K562 (cell line): ENCODE measurements around the gene HDLBP. TPM values are rescaled to one million over a fixed set of nuclear protein-coding genes. Genes with fewer than 3 reads are reported as not detected.

ENCODE experiments used
- ATAC-seq: fragments of 200-7000 bp; cut with Tn5 transposase; 3 replicates; pipeline ENCODE4 v1.9.1; 2020; ENCODE audit warnings: moderate library complexity
- BruUV-seq: library from RNA; stranded (reverse); fragments of 400-500 nt; replicated peaks from 2 replicates; lab custom pipeline; 2021; lab: Mats Ljungman, UMichigan
- CTCF ChIA-PET: fragments of 300-600 bp; formaldehyde crosslinking; extraction: SDS; loops from one replicate; lab custom pipeline; 2021; ENCODE audit warnings: low intra/inter-chr PET ratio; lab: Yijun Ruan, JAX
- POLR2A ChIA-PET: fragments of 300-600, 350-650 bp; sonication (Branson Sonifier 250); formaldehyde crosslinking; extraction: SDS; loops from one replicate; lab custom pipeline; 2021; ENCODE audit warnings: antibody characterized with exemption, inconsistent platforms; lab: Yijun Ruan, JAX
- DNase-seq, 4 experiments: peaks; one replicate each; pipeline versions ENCODE4 v3.0.0 to v3.0.0-alpha.2; 2011 to 2018; ENCODE audit warnings: low spot score in 3 of 4, mixed read lengths in 3 of 4; ENCODE audit errors: extremely low read depth in 1 of 4
- FAIRE-seq: peaks from 2 replicates; lab custom pipeline; 2011; peaks lifted over from hg19 to GRCh38; lab: Jason Lieb, UNC
- H2AFZ ChIP-seq: 2 replicates; pipeline ENCODE4 v1.6.0; 2011; ENCODE audit warnings: low read depth, low read length, control low read depth, inconsistent platforms
- H3K27ac ChIP-seq: fragments of 200-600 bp; 3 replicates; pipeline ENCODE4 v1.8.0; 2011; ENCODE audit warnings: low read depth, mild to moderate bottlenecking, control low read depth, inconsistent platforms, low read length, moderate library complexity, mixed read lengths; ENCODE audit errors: extremely low read depth
- H3K27me3 ChIP-seq, 2 experiments: fragments of 300-600 bp in 1 of 2; 2 replicates in 1 of 2; 3 replicates in 1 of 2; pipeline versions ENCODE4 v1.6.0 to v1.8.0; 2011; ENCODE audit warnings: inconsistent platforms in 2 of 2, low read length in 2 of 2, mild to moderate bottlenecking in 1 of 2, mixed read lengths in 1 of 2, moderate library complexity in 1 of 2; ENCODE audit not compliant: control insufficient read depth in 2 of 2, insufficient read depth in 2 of 2
- H3K36me3 ChIP-seq: fragments of 300-600 bp; 3 replicates; pipeline ENCODE4 v1.8.0; 2011; ENCODE audit warnings: mild to moderate bottlenecking, low read length, inconsistent platforms; ENCODE audit not compliant: control insufficient read depth, insufficient read depth
- H3K4me1 ChIP-seq, 2 experiments: fragments of 200-600 bp in 1 of 2; replicated peaks in 1 of 2; 2 replicates in 1 of 2; 3 replicates in 1 of 2; pipeline versions ENCODE4 v1.5.1 to v1.8.0; 2011; ENCODE audit warnings: inconsistent platforms in 2 of 2, low read length in 2 of 2, mild to moderate bottlenecking in 1 of 2, mixed read lengths in 1 of 2, moderate library complexity in 1 of 2; ENCODE audit not compliant: control insufficient read depth in 2 of 2, insufficient read depth in 2 of 2
- H3K4me2 ChIP-seq: 2 replicates; pipeline ENCODE4 v1.6.1; 2011; ENCODE audit warnings: low read length, control low read depth, inconsistent platforms, mixed read lengths; ENCODE audit not compliant: insufficient read depth
- H3K4me3 ChIP-seq: fragments of 200-600 bp; sonication (generic), shearing (Covaris generic); 2 replicates; pipeline ENCODE4 v1.5.1; 2016; ENCODE audit warnings: control low read depth, inconsistent platforms
- H3K79me2 ChIP-seq: fragments of 200-600 bp; 3 replicates; pipeline ENCODE4 v1.8.0; 2011; ENCODE audit warnings: low read length, inconsistent platforms; ENCODE audit not compliant: control insufficient read depth, insufficient read depth
- H3K9ac ChIP-seq, 2 experiments: 2 replicates each; pipeline versions ENCODE4 v1.6.0 to v1.6.1; 2011; ENCODE audit warnings: low read depth in 2 of 2, low read length in 2 of 2, control low read depth in 1 of 2, inconsistent platforms in 1 of 2, mild to moderate bottlenecking in 1 of 2, mixed read lengths in 1 of 2; ENCODE audit not compliant: insufficient read depth in 1 of 2
- H3K9me1 ChIP-seq: one replicate; pipeline ENCODE4 v1.6.0; 2011; ENCODE audit warnings: inconsistent platforms, mild to moderate bottlenecking, low read length, moderate library complexity; ENCODE audit not compliant: control insufficient read depth, insufficient read depth
- H3K9me3 ChIP-seq: replicated peaks from 2 replicates; pipeline ENCODE4 v1.5.1; 2011; ENCODE audit warnings: low read depth, low read length, inconsistent platforms; ENCODE audit not compliant: control insufficient read depth, insufficient read depth
- H4K20me1 ChIP-seq: replicated peaks from 2 replicates; pipeline ENCODE4 v1.6.1; 2011; ENCODE audit warnings: low read length, inconsistent platforms, mixed read lengths; ENCODE audit not compliant: control insufficient read depth, insufficient read depth
- CBFA2T3 ChIP-seq: fragments of 450-650 bp; IDR thresholded peaks from 2 replicates; pipeline ENCODE4 v1.6.1; 2017
- CHD2 ChIP-seq: IDR thresholded peaks from 2 replicates; pipeline ENCODE4 v1.6.1; 2011; ENCODE audit warnings: low read depth, low read length
- ESRRB ChIP-seq: fragments of 250-450 bp; sonication (Bioruptor Pico); IDR thresholded peaks from 2 replicates; pipeline ENCODE4 v1.5.0; 2020; ENCODE audit warnings: mild to moderate bottlenecking, moderate library complexity, borderline replicate concordance
- MECOM ChIP-seq: fragments of 250-450 bp; sonication (Bioruptor Pico); IDR thresholded peaks from 2 replicates; pipeline ENCODE4 v1.8.0; 2022; ENCODE audit warnings: inconsistent platforms
- NFRKB ChIP-seq: fragments of 450-650 bp; IDR thresholded peaks from 2 replicates; pipeline ENCODE4 v1.6.1; 2016; ENCODE audit warnings: low read depth
- POU5F1 ChIP-seq: fragments of 150-350 bp; IDR thresholded peaks from 2 replicates; pipeline ENCODE4 v1.6.1; 2014; ENCODE audit warnings: borderline replicate concordance, low read length, low read depth, mild to moderate bottlenecking; ENCODE audit not compliant: partially characterized antibody
- SAFB ChIP-seq: fragments of 200-400 bp; formaldehyde crosslinking; IDR thresholded peaks from 2 replicates; pipeline ENCODE4 v1.6.1; 2017; ENCODE audit warnings: low read depth, low read length, borderline replicate concordance
- SRSF9 ChIP-seq: fragments of 200-400 bp; formaldehyde crosslinking; IDR thresholded peaks from 2 replicates; pipeline ENCODE4 v1.6.1; 2017; ENCODE audit warnings: low read depth, low read length, borderline replicate concordance
- TEAD4 ChIP-seq, 2 experiments: sonication (generic) in 1 of 2; formaldehyde crosslinking in 1 of 2; IDR thresholded peaks; 2 replicates each; pipeline versions ENCODE4 v1.6.1 to v1.8.0; 2012 to 2022; ENCODE audit warnings: borderline replicate concordance in 1 of 2, inconsistent platforms in 1 of 2, low read length in 1 of 2, mild to moderate bottlenecking in 1 of 2, missing genetic modification reagents in 1 of 2
- ZFX ChIP-seq: sonication (generic); formaldehyde crosslinking; IDR thresholded peaks from 2 replicates; pipeline ENCODE4 v1.8.0; 2022; ENCODE audit warnings: mild to moderate bottlenecking, missing genetic modification reagents, moderate library complexity
- ZNF197 ChIP-seq: fragments of 200-800 bp; sonication (Bioruptor generic); IDR thresholded peaks from 2 replicates; pipeline ENCODE4 v1.6.1; 2016; ENCODE audit warnings: low read depth, missing genetic modification characterization, missing compliant biosample characterization
- ZNF316 ChIP-seq: fragments of 450-650 bp; IDR thresholded peaks from 2 replicates; pipeline ENCODE4 v1.6.1; 2016
- ZNF436 ChIP-seq: fragments of 250-450, 450-650 bp; sonication (Bioruptor Pico); formaldehyde crosslinking; IDR thresholded peaks from 2 replicates; pipeline ENCODE4 v1.7.0; 2020; ENCODE audit warnings: mild to moderate bottlenecking
- WGBS: fragments of 100-300 bp; shearing (Covaris generic); methylation state at CpG from one replicate; pipeline ENCODE4 v1.1.6; 2016; ENCODE audit warnings: low coverage, mixed read lengths; ENCODE audit not compliant: insufficient coverage; ENCODE audit errors: missing lambda C conversion rate; 5-methylcytosine and 5-hydroxymethylcytosine counted together
- in situ Hi-C: fragments of 300-500 bp; cut with MboI; formaldehyde crosslinking; loops from 4 replicates; pipeline ENCODE4 v1.15.0; 2018; ENCODE audit warnings: inconsistent platforms, mixed read lengths
- intact Hi-C: fragments of 100-400 bp; cut with micrococcal nuclease; formaldehyde crosslinking; loops from 2 replicates; pipeline ENCODE4 v1.14.2; 2022
- polyA plus RNA-seq, 8 experiments: library from polyadenylated mRNA; depleted of rRNA in 4 of 8; stranded (reverse) in 5 of 8; unstranded in 3 of 8; fragments of >200 nt; fragmentation: Nextera tagmentation in 2 of 8; fragmentation: Illumina TruSeq in 1 of 8; extraction: Ambion mirVana in 2 of 8; extraction: Trizol in 1 of 8; gene quantifications; 2 replicates each; pipeline versions ENCODE4 v1.2.1 to v1.2.3, GENCODE V29; 2011 to 2014; ENCODE audit warnings: inconsistent platforms in 1 of 8, missing spikeins in 1 of 8
- total RNA-seq, 7 experiments: library from RNA; depleted of rRNA in 6 of 7; stranded (reverse); fragments of >200 nt in 6 of 7; fragmentation: Illumina TruSeq in 2 of 7; extraction: Trizol in 2 of 7; gene quantifications; 2 replicates each; pipeline versions ENCODE4 v1.2.1 to v1.2.3, GENCODE V29; 2011 to 2021; ENCODE audit warnings: low replicate concordance in 1 of 7
- TF ChIP-seq, protein P1 (sequence below): fragments of 250-450 bp; sonication (Bioruptor Pico); IDR thresholded peaks from 2 replicates; pipeline ENCODE4 v1.4.0; 2020; ENCODE audit warnings: borderline replicate concordance
- TF ChIP-seq, protein P2 (sequence below): fragments of 250-450 bp; sonication (Bioruptor Pico); IDR thresholded peaks from 2 replicates; pipeline ENCODE4 v1.8.0; 2022; ENCODE audit warnings: inconsistent platforms, mild to moderate bottlenecking, moderate library complexity, borderline replicate concordance
- TF ChIP-seq, protein P3 (sequence below), 2 experiments: fragments of 450-650 bp in 1 of 2; IDR thresholded peaks; 2 replicates each; pipeline ENCODE4 v1.6.1; 2011 to 2017; ENCODE audit warnings: low read depth in 2 of 2, antibody characterized with exemption in 1 of 2, borderline replicate concordance in 1 of 2, low read length in 1 of 2, mild to moderate bottlenecking in 1 of 2, mixed read lengths in 1 of 2; ENCODE audit not compliant: control insufficient read depth in 1 of 2

The HDLBP gene
- total and polyA plus RNA-seq, 9 of the 15 experiments (the other 6 are each of a cell fraction or from before 2014, with no cell fraction given) = 24.4 to 378 (median 146) TPM

DNA sequence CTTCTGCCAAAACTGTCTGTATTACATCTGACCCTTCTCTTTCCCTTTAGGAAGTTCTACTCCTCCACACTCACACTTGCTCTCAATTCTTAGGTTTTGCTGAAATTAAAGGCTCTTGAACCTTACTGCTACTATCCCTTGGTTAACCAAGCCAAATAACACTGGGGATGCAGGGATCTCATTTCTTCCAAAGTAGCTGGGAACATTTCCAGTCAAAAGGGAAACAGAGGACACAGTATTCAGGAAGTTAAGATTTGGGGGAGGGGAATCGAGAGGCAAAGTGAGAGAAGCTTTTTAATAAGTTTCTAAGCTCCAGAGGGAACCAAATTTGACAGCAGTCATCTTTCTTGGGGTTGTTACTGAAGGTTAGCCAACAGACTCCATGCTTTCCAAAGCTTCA, 6.4 kb upstream of the HDLBP start (continued):
- TF ChIP-seq, protein P1, sequence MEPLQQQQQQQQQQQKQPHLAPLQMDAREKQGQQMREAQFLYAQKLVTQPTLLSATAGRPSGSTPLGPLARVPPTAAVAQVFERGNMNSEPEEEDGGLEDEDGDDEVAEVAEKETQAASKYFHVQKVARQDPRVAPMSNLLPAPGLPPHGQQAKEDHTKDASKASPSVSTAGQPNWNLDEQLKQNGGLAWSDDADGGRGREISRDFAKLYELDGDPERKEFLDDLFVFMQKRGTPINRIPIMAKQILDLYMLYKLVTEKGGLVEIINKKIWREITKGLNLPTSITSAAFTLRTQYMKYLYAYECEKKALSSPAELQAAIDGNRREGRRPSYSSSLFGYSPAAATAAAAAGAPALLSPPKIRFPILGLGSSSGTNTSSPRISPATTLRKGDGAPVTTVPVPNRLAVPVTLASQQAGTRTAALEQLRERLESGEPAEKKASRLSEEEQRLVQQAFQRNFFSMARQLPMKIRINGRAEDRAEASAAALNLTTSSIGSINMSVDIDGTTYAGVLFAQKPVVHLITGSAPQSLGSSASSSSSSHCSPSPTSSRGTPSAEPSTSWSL (CRISPR knock-in tag) = no peak
- TF ChIP-seq ZNF316 = no peak
- TF ChIP-seq, protein P2, sequence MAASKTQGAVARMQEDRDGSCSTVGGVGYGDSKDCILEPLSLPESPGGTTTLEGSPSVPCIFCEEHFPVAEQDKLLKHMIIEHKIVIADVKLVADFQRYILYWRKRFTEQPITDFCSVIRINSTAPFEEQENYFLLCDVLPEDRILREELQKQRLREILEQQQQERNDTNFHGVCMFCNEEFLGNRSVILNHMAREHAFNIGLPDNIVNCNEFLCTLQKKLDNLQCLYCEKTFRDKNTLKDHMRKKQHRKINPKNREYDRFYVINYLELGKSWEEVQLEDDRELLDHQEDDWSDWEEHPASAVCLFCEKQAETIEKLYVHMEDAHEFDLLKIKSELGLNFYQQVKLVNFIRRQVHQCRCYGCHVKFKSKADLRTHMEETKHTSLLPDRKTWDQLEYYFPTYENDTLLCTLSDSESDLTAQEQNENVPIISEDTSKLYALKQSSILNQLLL = no peak
- TF ChIP-seq, all 486 proteins: peak for 0

DNA sequence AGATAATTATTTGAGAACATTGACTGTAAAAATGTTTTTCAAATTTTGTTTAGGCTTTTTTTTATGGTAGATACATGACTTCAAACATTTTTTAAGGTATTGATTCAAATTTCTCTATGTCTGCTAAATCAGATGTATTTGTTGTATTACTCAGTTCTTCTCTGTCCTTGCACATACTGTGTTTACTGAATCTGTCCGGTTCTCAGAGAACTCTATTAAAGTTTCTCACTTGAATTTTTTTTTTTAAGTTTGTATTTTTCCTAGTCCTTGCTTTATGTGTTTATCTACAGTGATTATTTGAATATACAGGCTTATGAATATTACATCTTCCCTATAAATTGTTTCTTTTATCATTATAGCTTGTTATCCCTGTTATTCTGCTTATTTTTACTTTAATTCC, 5.6 kb upstream of the HDLBP start:
- peaks cover 60% of the 10 kb centered on the region for H3K36me3 ChIP-seq
- H3K4me3 ChIP-seq = no peak overlapping the region
- ATAC-seq (no peak), DNase-seq (no peak), FAIRE-seq (no peak)
- in situ Hi-C loops (no loop called here), intact Hi-C loops (no loop called here)
- H3K4me1 ChIP-seq = peaks cover 4 to 23% of the 10 kb centered on the region in 2 experiments; a peak in 4 of 5 replicates
- no peaks in the 10 kb centered on the region for H3K9me3 ChIP-seq
- WGBS = 82% methylated on average over 1 of the region's 1 CpG
- peaks cover 23% of the 10 kb centered on the region for H4K20me1 ChIP-seq
- no peaks in the 10 kb centered on the region for H3K27me3 ChIP-seq
- ChIA-PET CTCF (no interaction called here), POLR2A (no interaction called here)
- no peaks in the 10 kb centered on the region for H3K9me1 ChIP-seq
- no peak overlapping the region for H3K27ac ChIP-seq
- no peak overlapping the region for H3K4me2 ChIP-seq
- H3K79me2 ChIP-seq = peaks cover 99% of the 10 kb centered on the region
- H2AFZ ChIP-seq = no peak overlapping the region
- no TSS peak for BruUV-seq
- no peak overlapping the region for H3K9ac ChIP-seq
- TF ChIP-seq ZNF436 (no peak), POU5F1 (no peak), ESRRB (CRISPR knock-in tag) (no peak), CHD2 (no peak), CBFA2T3 (no peak), SAFB (no peak), MECOM (CRISPR knock-in tag) (no peak), TEAD4 (IDR thresholded peaks at IDR 0.05; ENCODE audit: low read length) (no peak), TEAD4 (CRISPR knock-in tag; IDR thresholded peaks at IDR 0.05; ENCODE audit: borderline replicate concordance) (no peak), SRSF9 (no peak), ZFX (CRISPR knock-in tag) (no peak), NFRKB (no peak), ZNF197 (CRISPR knock-in tag) (no peak)
- TF ChIP-seq, protein P3, sequence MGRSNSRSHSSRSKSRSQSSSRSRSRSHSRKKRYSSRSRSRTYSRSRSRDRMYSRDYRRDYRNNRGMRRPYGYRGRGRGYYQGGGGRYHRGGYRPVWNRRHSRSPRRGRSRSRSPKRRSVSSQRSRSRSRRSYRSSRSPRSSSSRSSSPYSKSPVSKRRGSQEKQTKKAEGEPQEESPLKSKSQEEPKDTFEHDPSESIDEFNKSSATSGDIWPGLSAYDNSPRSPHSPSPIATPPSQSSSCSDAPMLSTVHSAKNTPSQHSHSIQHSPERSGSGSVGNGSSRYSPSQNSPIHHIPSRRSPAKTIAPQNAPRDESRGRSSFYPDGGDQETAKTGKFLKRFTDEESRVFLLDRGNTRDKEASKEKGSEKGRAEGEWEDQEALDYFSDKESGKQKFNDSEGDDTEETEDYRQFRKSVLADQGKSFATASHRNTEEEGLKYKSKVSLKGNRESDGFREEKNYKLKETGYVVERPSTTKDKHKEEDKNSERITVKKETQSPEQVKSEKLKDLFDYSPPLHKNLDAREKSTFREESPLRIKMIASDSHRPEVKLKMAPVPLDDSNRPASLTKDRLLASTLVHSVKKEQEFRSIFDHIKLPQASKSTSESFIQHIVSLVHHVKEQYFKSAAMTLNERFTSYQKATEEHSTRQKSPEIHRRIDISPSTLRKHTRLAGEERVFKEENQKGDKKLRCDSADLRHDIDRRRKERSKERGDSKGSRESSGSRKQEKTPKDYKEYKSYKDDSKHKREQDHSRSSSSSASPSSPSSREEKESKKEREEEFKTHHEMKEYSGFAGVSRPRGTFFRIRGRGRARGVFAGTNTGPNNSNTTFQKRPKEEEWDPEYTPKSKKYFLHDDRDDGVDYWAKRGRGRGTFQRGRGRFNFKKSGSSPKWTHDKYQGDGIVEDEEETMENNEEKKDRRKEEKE (IDR thresholded peaks at IDR 0.05; ENCODE audit: borderline replicate concordance in 1 of 2, control insufficient read depth in 1 of 2, low read depth in 2 of 2, low read length in 1 of 2) = no peak
